Activated naive CD4-positive, alpha-beta T cell treated with anti-CD3 and anti-CD28 coated beads, Interleukin-2, amount 50 U/mL, for 24 hours (primary cell): ENCODE results near the gene LRRC7.
"Not testable (repeated sequence)": the region's sequence is repeated elsewhere in the genome, so short reads cannot be mapped to it uniquely, and the experiment has no call there.

ENCODE experiments used
- H3K27ac Mint-ChIP-seq: one replicate; pipeline ENCODE4 v1.8.0; 2021; ENCODE audit warnings: mild to moderate bottlenecking, mixed read lengths
- H3K27me3 Mint-ChIP-seq: one replicate; pipeline ENCODE4 v1.8.0; 2021; ENCODE audit warnings: mixed read lengths
- H3K36me3 Mint-ChIP-seq: one replicate; pipeline ENCODE4 v1.8.0; 2021; ENCODE audit warnings: mixed read lengths
- H3K4me1 Mint-ChIP-seq: one replicate; pipeline ENCODE4 v1.8.0; 2021; ENCODE audit warnings: mixed read lengths
- H3K4me3 Mint-ChIP-seq: one replicate; pipeline ENCODE4 v1.8.0; 2021; ENCODE audit warnings: mild to moderate bottlenecking, mixed read lengths
- H3K9me3 Mint-ChIP-seq: one replicate; pipeline ENCODE4 v1.8.0; 2021; ENCODE audit warnings: mixed read lengths

LRRC7 gene

DNA sequence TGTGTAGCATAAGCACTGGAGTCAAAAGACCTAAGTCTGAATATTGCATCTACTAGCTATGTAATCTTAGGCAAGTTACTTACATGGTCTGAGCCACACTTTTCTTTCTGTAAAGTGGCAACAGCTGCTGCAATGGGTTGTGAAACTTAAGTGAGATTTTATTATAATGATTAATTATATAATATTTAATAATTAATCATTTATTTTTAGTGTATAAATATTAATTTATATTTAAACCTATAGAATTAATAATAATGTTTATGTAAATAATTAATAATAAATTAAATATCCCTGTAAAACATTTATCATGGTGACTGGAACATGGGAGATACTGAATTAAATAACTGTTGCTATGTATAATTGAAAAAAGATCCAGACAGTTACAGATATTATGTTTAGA lies 457.3 kb downstream of the LRRC7 start:
- no peak overlapping the region for H3K27ac Mint-ChIP-seq

DNA sequence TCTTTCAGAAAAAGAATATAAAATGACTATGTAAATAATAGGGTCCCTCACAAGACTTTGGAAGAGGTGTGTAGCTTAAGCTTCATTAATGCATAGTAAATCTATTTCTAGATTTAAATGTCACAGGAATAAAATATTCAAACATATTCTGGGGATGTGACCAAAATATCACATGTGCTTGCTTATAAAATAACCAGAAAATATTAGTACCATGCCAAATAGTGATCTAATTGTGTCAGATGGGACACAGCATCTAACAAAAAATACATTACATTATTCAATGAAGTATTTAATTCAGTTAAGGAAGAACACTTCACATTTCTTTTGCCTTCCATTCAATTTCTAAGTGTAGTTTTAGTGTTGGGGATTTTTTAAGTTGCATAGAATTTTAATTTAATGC lies 458.1 kb downstream of the LRRC7 start:
- Mint-ChIP-seq H3K4me1 (no peaks in the 10 kb centered on the region), H3K36me3 (no peaks in the 10 kb centered on the region), H3K27ac (no peak overlapping the region), H3K9me3 (no peaks in the 10 kb centered on the region), H3K4me3 (no peak overlapping the region), H3K27me3 (no peaks in the 10 kb centered on the region)

More for the DNA sequence above, 457.3 kb downstream of the LRRC7 start:
- no peaks in the 10 kb centered on the region for H3K27me3 Mint-ChIP-seq
- H3K4me1 Mint-ChIP-seq: no peaks in the 10 kb centered on the region
- no peaks in the 10 kb centered on the region for H3K36me3 Mint-ChIP-seq
- H3K4me3 Mint-ChIP-seq: no peak overlapping the region
- no peaks in the 10 kb centered on the region for H3K9me3 Mint-ChIP-seq

DNA sequence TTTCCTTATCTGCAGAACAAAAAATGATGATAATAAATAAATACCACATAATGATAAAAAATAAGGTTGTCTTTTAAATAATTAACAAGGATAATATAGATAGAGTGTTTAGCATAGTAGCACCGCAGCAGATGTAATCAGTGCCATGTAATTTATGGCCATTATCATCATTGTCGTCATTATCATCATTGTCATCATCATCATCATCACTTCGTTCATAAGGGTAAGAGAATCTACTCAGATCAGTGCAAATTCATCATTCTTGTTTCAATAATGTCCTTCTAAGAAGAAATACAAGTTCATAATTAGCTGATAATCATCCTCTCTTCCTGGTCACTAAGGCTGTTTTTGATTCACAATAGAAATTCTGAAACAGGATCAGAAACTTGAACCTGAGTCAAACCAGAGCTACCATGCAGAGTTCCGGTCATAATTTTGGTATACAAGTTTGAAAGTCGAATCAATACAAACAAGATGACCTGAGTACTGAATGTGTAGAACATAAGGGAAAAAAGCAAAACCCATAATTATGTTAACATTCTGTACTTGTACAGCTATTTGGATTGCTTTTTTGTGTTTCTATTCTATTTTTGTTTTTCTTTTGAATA lies 465.6 kb downstream of the LRRC7 start:
- H3K36me3 Mint-ChIP-seq: no peaks in the 10 kb centered on the region
- no peaks in the 10 kb centered on the region for H3K4me1 Mint-ChIP-seq
- no peaks in the 10 kb centered on the region for H3K27me3 Mint-ChIP-seq
- H3K9me3 Mint-ChIP-seq: no peaks in the 10 kb centered on the region
- no peak overlapping the region for H3K27ac Mint-ChIP-seq
- H3K4me3 Mint-ChIP-seq: no peak overlapping the region

DNA sequence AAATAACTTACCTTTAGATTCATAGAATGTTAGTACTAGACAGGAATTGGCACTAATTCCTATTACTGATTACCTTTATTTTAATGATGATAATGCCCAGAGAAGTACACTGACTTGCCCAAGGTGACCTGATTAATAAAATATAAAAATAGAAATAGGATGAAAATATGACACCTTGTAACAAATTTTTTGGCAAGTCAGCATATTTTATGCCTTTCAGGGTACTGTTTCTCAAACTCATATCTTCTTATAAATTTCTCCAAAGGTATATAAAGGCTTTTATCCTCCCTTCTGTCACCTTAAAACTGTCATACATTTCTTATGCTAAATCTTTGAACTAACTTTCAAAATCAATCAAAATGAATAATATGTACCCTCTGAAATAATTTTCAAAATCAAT lies 466.2 kb downstream of the LRRC7 start:
- H3K27ac Mint-ChIP-seq: no peak overlapping the region
- no peak overlapping the region for H3K4me3 Mint-ChIP-seq
- no peaks in the 10 kb centered on the region for H3K9me3 Mint-ChIP-seq
- H3K27me3 Mint-ChIP-seq: no peaks in the 10 kb centered on the region
- H3K4me1 Mint-ChIP-seq: no peaks in the 10 kb centered on the region
- no peaks in the 10 kb centered on the region for H3K36me3 Mint-ChIP-seq

DNA sequence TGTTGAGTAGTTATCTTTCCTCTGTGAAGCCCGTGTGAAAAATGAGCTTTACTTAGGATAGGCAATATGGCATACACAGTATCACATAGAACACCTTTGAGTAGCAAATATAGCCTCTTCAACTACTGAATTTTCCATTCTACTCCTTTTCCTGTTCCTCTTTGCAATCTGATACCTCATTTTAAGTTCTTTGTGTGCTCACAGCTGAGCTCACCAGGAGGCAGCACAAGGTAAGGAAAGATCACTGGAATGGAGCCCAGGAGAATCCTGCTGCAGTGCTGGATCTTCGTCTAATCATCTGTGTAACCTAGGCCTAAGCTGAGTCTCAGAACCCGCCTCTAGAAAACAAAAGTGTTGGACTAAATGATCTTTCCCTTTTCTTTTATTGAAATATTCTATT lies 466.7 kb downstream of the LRRC7 start:
- no peaks in the 10 kb centered on the region for H3K4me1 Mint-ChIP-seq
- H3K27ac Mint-ChIP-seq: no peak overlapping the region
- H3K36me3 Mint-ChIP-seq: no peaks in the 10 kb centered on the region
- no peak overlapping the region for H3K4me3 Mint-ChIP-seq
- no peaks in the 10 kb centered on the region for H3K27me3 Mint-ChIP-seq
- no peaks in the 10 kb centered on the region for H3K9me3 Mint-ChIP-seq

DNA sequence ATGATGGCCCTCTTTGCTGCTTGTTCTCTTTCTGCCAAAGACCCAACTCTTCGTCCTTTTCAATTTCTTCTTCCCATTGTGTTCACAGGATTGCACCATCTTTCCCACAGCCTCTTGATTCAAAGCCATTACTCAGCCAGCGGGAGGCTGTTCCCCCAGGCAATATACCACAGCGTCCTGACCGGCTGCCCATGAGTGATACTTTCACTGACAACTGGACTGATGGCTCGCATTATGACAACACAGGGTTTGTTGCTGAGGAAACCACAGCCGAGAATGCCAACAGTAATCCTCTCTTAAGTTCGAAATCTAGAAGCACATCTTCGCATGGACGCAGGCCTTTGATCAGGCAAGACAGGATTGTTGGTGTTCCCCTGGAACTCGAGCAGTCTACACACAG lies 470.3 kb downstream of the LRRC7 start:
- no peak overlapping the region for H3K27ac Mint-ChIP-seq
- H3K4me3 Mint-ChIP-seq: no peak overlapping the region
- no peaks in the 10 kb centered on the region for H3K36me3 Mint-ChIP-seq
- H3K4me1 Mint-ChIP-seq: no peaks in the 10 kb centered on the region
- H3K9me3 Mint-ChIP-seq: no peaks in the 10 kb centered on the region
- no peaks in the 10 kb centered on the region for H3K27me3 Mint-ChIP-seq

DNA sequence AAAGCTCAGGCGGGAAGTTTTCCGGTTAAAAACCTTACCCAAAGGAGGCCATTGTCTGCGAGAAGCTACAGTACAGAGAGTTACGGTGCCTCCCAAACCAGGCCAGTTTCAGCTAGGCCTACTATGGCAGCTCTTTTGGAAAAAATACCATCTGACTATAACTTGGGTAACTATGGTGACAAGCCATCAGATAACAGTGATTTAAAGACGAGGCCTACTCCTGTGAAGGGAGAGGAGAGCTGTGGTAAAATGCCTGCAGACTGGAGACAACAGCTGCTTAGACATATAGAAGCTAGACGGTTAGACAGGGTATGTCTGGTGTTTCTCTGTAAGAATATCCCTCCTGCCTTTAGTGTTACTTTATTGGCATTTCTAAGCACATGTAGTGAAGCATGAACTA lies 471.8 kb downstream of the LRRC7 start:
- Mint-ChIP-seq H3K27me3 (no peaks in the 10 kb centered on the region), H3K4me1 (no peaks in the 10 kb centered on the region), H3K27ac (no peak overlapping the region), H3K36me3 (no peaks in the 10 kb centered on the region), H3K4me3 (no peak overlapping the region), H3K9me3 (no peaks in the 10 kb centered on the region)

DNA sequence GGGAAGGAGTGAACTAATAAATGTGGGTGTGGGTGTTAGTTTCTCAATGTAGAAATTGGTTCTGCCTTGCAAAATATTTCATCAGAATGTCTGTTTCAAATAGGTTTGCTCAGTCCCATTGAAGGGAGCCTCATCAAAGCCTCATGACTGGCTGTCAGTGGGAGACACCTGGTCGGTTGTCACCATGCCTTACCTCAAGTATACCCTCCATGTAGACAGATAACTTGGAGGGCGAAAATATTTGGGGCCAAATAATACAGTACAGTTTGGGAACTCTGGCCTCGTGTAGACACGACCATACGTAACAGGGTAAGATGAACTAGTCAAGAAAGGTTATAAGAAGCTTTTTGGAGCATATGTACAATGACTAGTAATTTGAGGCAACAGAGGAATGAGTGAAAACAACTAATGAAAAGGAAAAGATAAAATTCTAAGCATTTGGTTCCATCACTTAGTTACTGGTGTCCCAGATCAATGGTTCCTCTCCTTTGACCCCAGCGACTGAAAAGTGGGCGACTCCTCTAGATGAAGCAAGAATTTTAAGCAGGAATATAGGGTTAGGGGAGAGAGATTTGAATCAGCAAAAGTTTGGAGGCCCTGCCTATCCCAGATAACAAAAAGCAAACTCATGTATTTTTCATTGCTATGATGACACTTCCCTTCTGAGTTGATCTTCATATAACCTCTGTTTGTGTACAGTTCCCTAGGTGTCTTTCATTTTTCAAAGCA lies 473.8 kb downstream of the LRRC7 start:
- no peaks in the 10 kb centered on the region for H3K9me3 Mint-ChIP-seq
- H3K4me3 Mint-ChIP-seq: no peak overlapping the region
- no peaks in the 10 kb centered on the region for H3K36me3 Mint-ChIP-seq
- H3K4me1 Mint-ChIP-seq: no peaks in the 10 kb centered on the region
- H3K27me3 Mint-ChIP-seq: no peaks in the 10 kb centered on the region
- no peak overlapping the region for H3K27ac Mint-ChIP-seq

DNA sequence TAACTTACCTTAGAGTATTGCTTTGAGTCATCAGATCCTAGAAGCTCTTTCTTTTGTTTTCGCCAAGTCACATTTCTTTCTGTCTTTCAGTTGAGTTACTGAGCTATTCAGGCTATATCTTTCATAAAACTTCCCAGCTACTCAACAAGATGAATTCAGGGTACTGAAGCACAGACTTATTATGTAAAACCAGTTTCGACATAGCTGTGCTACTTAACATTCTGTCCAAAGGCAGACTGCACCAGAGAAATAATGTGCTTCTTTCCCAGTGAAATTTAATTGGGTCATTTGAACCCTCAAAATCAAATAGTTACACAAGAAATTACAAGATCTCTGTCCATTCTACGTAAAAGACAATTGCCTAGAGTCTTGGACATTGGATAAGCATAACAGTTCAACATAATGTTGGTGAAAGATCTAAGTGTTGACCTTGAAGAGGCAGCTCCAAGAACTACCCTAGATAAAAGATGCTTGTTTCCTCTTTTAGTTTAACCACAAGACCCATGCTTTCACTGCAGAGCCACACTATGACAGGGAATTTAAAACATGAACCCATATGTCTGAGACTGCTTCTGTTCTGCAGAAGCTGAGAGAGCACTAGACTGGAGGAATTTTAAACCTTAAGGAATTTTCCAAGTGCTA lies 474.5 kb downstream of the LRRC7 start:
- no peaks in the 10 kb centered on the region for H3K36me3 Mint-ChIP-seq
- no peak overlapping the region for H3K27ac Mint-ChIP-seq
- H3K4me3 Mint-ChIP-seq: no peak overlapping the region
- no peaks in the 10 kb centered on the region for H3K9me3 Mint-ChIP-seq
- H3K27me3 Mint-ChIP-seq: no peaks in the 10 kb centered on the region
- H3K4me1 Mint-ChIP-seq: no peaks in the 10 kb centered on the region

DNA sequence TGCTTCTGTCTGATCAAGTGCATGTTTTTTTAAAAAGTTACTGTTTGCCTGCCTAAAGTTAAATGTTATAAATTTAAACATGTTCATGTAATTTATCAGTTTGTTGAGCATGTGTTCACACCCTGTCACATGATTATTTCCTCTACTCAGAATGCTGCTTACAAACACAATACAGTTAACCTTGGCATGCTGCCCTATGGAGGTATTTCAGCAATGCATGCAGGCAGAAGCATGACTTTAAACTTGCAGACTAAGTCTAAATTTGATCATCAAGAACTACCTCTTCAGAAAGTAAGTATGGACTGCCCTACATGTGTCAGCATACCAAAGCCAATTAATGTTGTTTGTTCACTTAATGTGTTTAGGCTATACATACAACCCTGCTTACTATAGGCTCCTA lies 476.1 kb downstream of the LRRC7 start:
- Mint-ChIP-seq H3K27ac (no peak overlapping the region), H3K36me3 (no peaks in the 10 kb centered on the region), H3K9me3 (no peaks in the 10 kb centered on the region), H3K4me1 (no peaks in the 10 kb centered on the region), H3K27me3 (no peaks in the 10 kb centered on the region), H3K4me3 (no peak overlapping the region)

DNA sequence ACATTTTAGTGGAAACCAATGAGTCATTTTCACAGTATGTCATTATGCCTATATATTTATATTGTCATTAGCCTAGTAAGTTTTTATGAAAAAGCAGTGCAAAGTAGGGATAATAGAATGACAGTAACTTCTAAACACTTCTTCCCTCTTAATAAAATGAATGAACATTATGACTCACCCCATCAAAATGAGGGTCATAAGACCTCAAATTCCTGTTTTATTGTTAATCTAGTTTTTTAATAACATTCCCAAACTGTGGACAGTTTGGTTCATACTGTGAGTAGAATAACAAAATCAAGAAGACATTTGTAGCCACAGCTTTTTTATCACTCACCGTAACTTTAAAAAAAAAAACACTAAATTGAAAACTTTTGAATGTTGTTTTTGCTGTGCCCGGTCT lies 477.1 kb downstream of the LRRC7 start:
- Mint-ChIP-seq H3K36me3 (no peaks in the 10 kb centered on the region), H3K27ac (no peak overlapping the region), H3K9me3 (no peaks in the 10 kb centered on the region), H3K4me3 (no peak overlapping the region), H3K27me3 (no peaks in the 10 kb centered on the region), H3K4me1 (no peaks in the 10 kb centered on the region)

DNA sequence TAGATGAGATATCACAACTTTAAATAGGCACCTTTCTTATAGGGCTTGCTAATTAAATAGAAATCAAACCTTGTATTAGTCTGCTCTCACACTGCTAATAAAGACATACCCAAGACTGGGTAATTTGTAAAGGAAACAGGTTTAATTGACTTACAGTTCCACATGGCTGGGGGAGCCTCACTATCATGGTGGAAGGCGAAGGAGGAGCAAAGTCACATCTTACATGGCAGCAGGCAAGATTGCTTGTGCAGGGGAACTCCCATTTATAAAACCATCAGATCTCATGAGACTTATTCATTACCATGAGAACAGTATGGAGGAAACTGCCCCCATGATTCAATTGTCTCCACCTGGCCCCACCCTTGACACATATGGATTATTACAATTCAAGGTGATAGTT lies 477.9 kb downstream of the LRRC7 start:
- H3K9me3 Mint-ChIP-seq, H3K4me1 Mint-ChIP-seq, H3K27me3 Mint-ChIP-seq, H3K4me3 Mint-ChIP-seq, H3K36me3 Mint-ChIP-seq, H3K27ac Mint-ChIP-seq: not testable (repeated sequence)

DNA sequence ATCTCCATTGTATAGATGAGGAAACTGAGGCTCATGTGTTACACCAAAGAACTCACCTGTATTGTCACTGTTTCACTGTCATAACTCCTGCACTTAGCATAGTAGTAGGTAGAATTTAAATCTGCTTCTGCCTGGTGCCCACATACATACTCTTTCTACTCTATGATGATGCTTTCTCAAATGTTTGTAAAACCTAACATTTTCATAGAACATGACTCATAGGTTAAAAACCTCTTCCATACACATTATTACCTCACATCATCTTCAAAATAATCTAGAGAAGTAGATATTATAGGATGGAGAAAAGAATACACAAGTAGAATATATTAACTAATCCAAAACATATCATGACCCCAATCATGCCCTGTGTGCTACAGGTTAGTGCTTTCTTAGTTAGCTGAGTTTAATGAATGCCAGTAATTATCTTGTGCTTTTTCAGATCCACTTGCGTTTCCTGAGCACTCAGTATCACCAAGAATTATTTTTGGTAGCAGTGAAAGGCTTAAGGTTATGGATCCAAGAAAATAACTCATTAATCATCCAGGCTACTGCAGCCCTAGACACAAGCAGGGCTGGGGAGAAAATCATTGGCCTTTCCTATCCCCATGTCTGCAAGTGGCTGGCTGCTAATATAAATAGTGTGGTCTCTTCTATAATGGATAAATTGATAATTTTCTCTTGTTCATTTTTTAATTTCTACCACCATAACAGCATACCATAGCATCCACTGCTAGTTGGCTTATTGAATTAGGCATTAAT lies 480.8 kb downstream of the LRRC7 start:
- H3K36me3 Mint-ChIP-seq: no peaks in the 10 kb centered on the region
- H3K27ac Mint-ChIP-seq: no peak overlapping the region

DNA sequence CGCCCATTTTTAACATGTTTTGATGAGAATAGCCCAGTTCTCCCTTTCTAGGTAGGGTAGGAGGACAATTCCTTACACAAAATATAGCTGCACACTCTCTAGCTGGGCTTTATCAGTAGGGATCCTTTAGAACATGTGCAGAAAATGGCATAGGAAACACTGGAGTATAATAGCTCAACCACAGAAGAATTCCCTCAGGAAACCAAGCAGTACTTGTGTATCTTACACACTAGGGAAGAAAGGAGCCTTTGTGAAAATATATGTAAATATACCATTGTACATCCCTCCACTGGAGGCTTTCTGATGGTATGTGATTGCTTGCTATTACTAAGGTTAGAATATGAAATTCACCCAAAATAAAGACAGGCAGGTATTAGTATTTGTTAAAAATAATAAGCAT lies 484.2 kb downstream of the LRRC7 start:
- no peaks in the 10 kb centered on the region for H3K4me1 Mint-ChIP-seq
- H3K36me3 Mint-ChIP-seq: no peaks in the 10 kb centered on the region
- no peaks in the 10 kb centered on the region for H3K27me3 Mint-ChIP-seq
- no peak overlapping the region for H3K4me3 Mint-ChIP-seq
- H3K9me3 Mint-ChIP-seq: no peaks in the 10 kb centered on the region
- H3K27ac Mint-ChIP-seq: no peak overlapping the region

More for the DNA sequence above, 480.8 kb downstream of the LRRC7 start:
- H3K4me1 Mint-ChIP-seq: no peaks in the 10 kb centered on the region
- no peaks in the 10 kb centered on the region for H3K27me3 Mint-ChIP-seq
- no peak overlapping the region for H3K4me3 Mint-ChIP-seq
- H3K9me3 Mint-ChIP-seq: no peaks in the 10 kb centered on the region

DNA sequence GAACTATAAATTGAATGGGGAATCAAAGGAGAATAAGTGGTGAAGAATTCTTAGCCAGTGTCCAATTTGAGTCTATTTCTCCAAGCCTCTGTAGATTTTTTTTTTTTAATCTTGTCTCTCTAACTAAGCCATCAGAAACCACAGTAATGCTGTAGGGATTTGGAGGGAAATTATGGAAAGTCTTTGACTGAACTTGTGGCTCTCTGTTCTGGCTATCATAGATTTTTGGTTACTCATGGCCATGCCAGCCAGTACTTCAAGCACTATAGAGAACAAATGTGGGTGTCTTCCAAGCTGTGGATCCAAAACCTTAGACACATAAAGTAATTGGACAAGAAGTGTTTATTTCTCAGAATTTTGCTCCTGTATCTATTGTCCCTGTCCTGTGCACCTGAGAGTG lies 489.8 kb downstream of the LRRC7 start:
- no peaks in the 10 kb centered on the region for H3K4me1 Mint-ChIP-seq
- H3K27ac Mint-ChIP-seq: no peak overlapping the region
- no peak overlapping the region for H3K4me3 Mint-ChIP-seq
- H3K27me3 Mint-ChIP-seq: no peaks in the 10 kb centered on the region
- peaks cover 1% of the 10 kb centered on the region for H3K36me3 Mint-ChIP-seq
- no peaks in the 10 kb centered on the region for H3K9me3 Mint-ChIP-seq

DNA sequence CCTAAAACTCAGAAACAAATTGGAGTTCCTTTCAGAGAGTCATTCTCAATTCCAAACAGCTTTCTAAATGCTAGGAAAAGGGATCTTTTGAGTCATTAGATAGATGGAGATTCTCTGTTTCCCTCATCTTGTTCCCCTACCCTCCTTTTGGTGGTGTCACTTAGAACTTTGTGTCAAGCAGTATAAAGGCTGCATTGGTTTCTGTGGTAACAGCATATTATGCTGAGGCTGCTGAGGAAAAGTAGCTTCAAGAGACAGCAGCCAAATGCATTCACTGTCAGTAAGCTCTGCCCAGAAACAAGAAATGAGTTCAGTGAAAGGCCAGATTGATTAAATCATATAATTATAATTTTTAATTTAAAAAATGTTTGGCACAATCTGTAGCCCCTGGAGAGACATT lies 493.5 kb downstream of the LRRC7 start:
- Mint-ChIP-seq H3K4me1 (no peaks in the 10 kb centered on the region), H3K4me3 (no peak overlapping the region), H3K27ac (no peak overlapping the region), H3K36me3 (peaks cover 1% of the 10 kb centered on the region), H3K9me3 (no peaks in the 10 kb centered on the region), H3K27me3 (no peaks in the 10 kb centered on the region)
